MM.1S (cell line): ENCODE data around the gene NOG.

Source experiments
- DNase-seq: peaks from one replicate; pipeline ENCODE4 v3.0.0-alpha.2; 2015
- H2AFZ ChIP-seq: fragments of 300-600 bp; sonication (generic); 2 replicates; pipeline ENCODE4 v1.6.0; 2016; ENCODE audit warnings: antibody characterized with exemption, low read length
- H3F3A ChIP-seq: fragments of 300-600 bp; sonication (generic); 2 replicates; pipeline ENCODE4 v1.6.1; 2016; ENCODE audit warnings: mild to moderate bottlenecking, antibody characterized with exemption, low read length, moderate library complexity, mixed read lengths; ENCODE audit not compliant: insufficient read depth
- H3K27ac ChIP-seq: fragments of 300-600 bp; sonication (generic); 2 replicates; pipeline ENCODE4 v1.5.1; 2016; ENCODE audit warnings: mild to moderate bottlenecking, low read length
- H3K27me3 ChIP-seq: fragments of 300-600 bp; sonication (generic); replicated peaks from 2 replicates; pipeline ENCODE4 v1.6.0; 2016; ENCODE audit warnings: low read length; ENCODE audit not compliant: insufficient read depth
- H3K36me3 ChIP-seq: fragments of 300-600 bp; sonication (generic); replicated peaks from 2 replicates; pipeline ENCODE4 v1.6.1; 2016; ENCODE audit warnings: mild to moderate bottlenecking, low read length, mixed read lengths; ENCODE audit not compliant: insufficient read depth
- H3K4me1 ChIP-seq: fragments of 300-600 bp; sonication (generic); 2 replicates; pipeline ENCODE4 v1.6.1; 2016; ENCODE audit warnings: low read length, mixed read lengths
- H3K4me2 ChIP-seq: fragments of 300-600 bp; sonication (generic); 2 replicates; pipeline ENCODE4 v1.6.0; 2016; ENCODE audit warnings: low read depth, low read length
- H3K4me3 ChIP-seq: fragments of 300-600 bp; sonication (generic); 2 replicates; pipeline ENCODE4 v1.5.1; 2016; ENCODE audit warnings: low read length, mixed read lengths
- H3K79me2 ChIP-seq: fragments of 300-600 bp; sonication (generic); 2 replicates; pipeline ENCODE4 v1.6.1; 2016; ENCODE audit warnings: mixed run types, low read length, mixed read lengths
- H3K9ac ChIP-seq: fragments of 300-600 bp; sonication (generic); 2 replicates; pipeline ENCODE4 v1.6.1; 2016; ENCODE audit warnings: low read length, mixed read lengths
- H3K9me2 ChIP-seq: fragments of 300-600 bp; sonication (generic); replicated peaks from 2 replicates; pipeline ENCODE4 v1.6.1; 2016; ENCODE audit warnings: mild to moderate bottlenecking, low read length, mixed read lengths; ENCODE audit not compliant: insufficient read depth
- H3K9me3 ChIP-seq: fragments of 300-600 bp; sonication (generic); replicated peaks from 2 replicates; pipeline ENCODE4 v1.6.1; 2016; ENCODE audit warnings: mild to moderate bottlenecking, low read length, mixed read lengths; ENCODE audit not compliant: insufficient read depth
- H4K20me1 ChIP-seq: fragments of 300-600 bp; sonication (generic); 2 replicates; pipeline ENCODE4 v1.6.1; 2016; ENCODE audit warnings: mild to moderate bottlenecking, low read length, moderate library complexity, mixed read lengths; ENCODE audit not compliant: insufficient read depth
- CTCF ChIP-seq: fragments of 300-600 bp; sonication (generic); IDR thresholded peaks from 2 replicates; pipeline ENCODE4 v1.5.1; 2016; ENCODE audit warnings: antibody characterized with exemption, low read length, mixed read lengths
- EZH2 ChIP-seq: fragments of 300-600 bp; sonication (generic); optimal IDR thresholded peaks from 2 replicates; pipeline ENCODE3; 2017; ENCODE audit warnings: low read depth, mild to moderate bottlenecking, antibody characterized with exemption, low read length, mixed read lengths
- EZH2phosphoT487 ChIP-seq: fragments of 300-600 bp; sonication (generic); IDR thresholded peaks from 2 replicates; pipeline ENCODE4 v1.6.1; 2018; ENCODE audit warnings: antibody characterized with exemption, low read length

Gene NOG

GRCh38 chr17:56549501-56549900 is 44.0 kb upstream of the NOG start:
- no peaks in the 10 kb centered on the region for H3K27me3 ChIP-seq
- H3K27ac ChIP-seq = no peak overlapping the region

GRCh38 chr17:56557682-56558081 is 35.8 kb upstream of the NOG start:
- H3K9me2 ChIP-seq = no peaks in the 10 kb centered on the region
- no peak overlapping the region for H3K27ac ChIP-seq
- no peak for TF ChIP-seq EZH2
- no peak for TF ChIP-seq EZH2phosphoT487
- no peak for TF ChIP-seq CTCF

More at GRCh38 chr17:56549501-56549900, 44.0 kb upstream of the NOG start:
- Histone ChIP-seq H3K4me1 (no peaks in the 10 kb centered on the region), H3K9ac (no peak overlapping the region), H3K4me3 (no peak overlapping the region), H2AFZ (no peak overlapping the region), H4K20me1 (no peaks in the 10 kb centered on the region), H3K9me2 (no peaks in the 10 kb centered on the region), H3K4me2 (no peak overlapping the region), H3K36me3 (no peaks in the 10 kb centered on the region), H3K9me3 (no peaks in the 10 kb centered on the region), H3K79me2 (no peaks in the 10 kb centered on the region), H3F3A (no peaks in the 10 kb centered on the region)
- DNase-seq = no peak
- no peak for TF ChIP-seq EZH2phosphoT487
- TF ChIP-seq CTCF = no peak
- no peak for TF ChIP-seq EZH2

GRCh38 chr17:56558088-56558487 is 35.4 kb upstream of the NOG start:
- H3K36me3 ChIP-seq = no peaks in the 10 kb centered on the region
- H4K20me1 ChIP-seq = no peaks in the 10 kb centered on the region
- no peaks in the 10 kb centered on the region for H3K4me1 ChIP-seq
- H3K4me3 ChIP-seq = no peak overlapping the region
- no peak for DNase-seq
- H3K79me2 ChIP-seq = no peaks in the 10 kb centered on the region
- H3K9me3 ChIP-seq = no peaks in the 10 kb centered on the region
- H3K27ac ChIP-seq = no peak overlapping the region
- H3F3A ChIP-seq = no peaks in the 10 kb centered on the region
- no peak overlapping the region for H3K4me2 ChIP-seq
- H3K9ac ChIP-seq = no peak overlapping the region
- H3K27me3 ChIP-seq = no peaks in the 10 kb centered on the region
- TF ChIP-seq EZH2phosphoT487 (no peak), EZH2 (no peak), CTCF (no peak)
- no peak overlapping the region for H2AFZ ChIP-seq
- no peaks in the 10 kb centered on the region for H3K9me2 ChIP-seq

More at GRCh38 chr17:56557682-56558081, 35.8 kb upstream of the NOG start:
- no peaks in the 10 kb centered on the region for H3K36me3 ChIP-seq
- no peaks in the 10 kb centered on the region for H4K20me1 ChIP-seq
- H3K4me2 ChIP-seq = no peak overlapping the region
- no peaks in the 10 kb centered on the region for H3K4me1 ChIP-seq
- H3K27me3 ChIP-seq = no peaks in the 10 kb centered on the region
- no peak overlapping the region for H2AFZ ChIP-seq
- no peak for DNase-seq
- no peaks in the 10 kb centered on the region for H3K79me2 ChIP-seq
- H3K9ac ChIP-seq = no peak overlapping the region
- H3K4me3 ChIP-seq = no peak overlapping the region
- H3K9me3 ChIP-seq = no peaks in the 10 kb centered on the region
- H3F3A ChIP-seq = no peaks in the 10 kb centered on the region
